ENCODE measurements around the gene SASS6. TPM values are rescaled to one million over a fixed set of nuclear protein-coding genes. Genes with fewer than 3 reads are reported as not detected.
"Not testable (repeated sequence)": the region's sequence is repeated elsewhere in the genome, so short reads cannot be mapped to it uniquely, and the experiment has no call there.

The SASS6 gene
- total RNA-seq, 1 donor from 2014 or later = 3.4 TPM

DNA sequence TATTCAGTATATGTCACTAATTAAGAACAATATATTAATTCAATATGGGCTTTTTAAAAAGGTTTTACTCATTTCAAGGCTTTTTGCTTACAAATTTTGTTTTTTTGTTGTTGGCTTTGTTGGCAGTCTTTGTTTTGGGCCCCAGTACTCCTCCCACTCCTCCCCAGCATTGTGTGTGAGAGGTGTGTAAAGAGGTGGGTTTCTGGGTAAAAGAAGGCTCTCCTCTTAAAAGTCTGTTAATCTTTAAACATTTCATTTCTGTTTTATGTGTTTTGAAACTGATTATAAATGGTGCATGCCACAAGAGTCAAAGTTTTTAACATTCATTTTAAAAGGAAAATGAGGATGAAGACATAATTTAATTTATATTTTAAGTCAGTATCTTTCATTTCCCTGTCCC is 79.6 kb downstream of the SASS6 start:
- intact Hi-C loops (cut with DNase I) = no loop called here

GRCh38 chr1:100051893-100052292 is 80.8 kb downstream of the SASS6 start:
- Histone ChIP-seq H3K4me3 (no peak overlapping the region), H3K9me3 (no peaks in the 10 kb centered on the region), H3K36me3 (no peaks in the 10 kb centered on the region), H3K27me3 (no peaks in the 10 kb centered on the region), H3K27ac (no peak overlapping the region), H3K4me1 (peaks cover 6% of the 10 kb centered on the region)
- TF ChIP-seq POLR2A (IDR thresholded peaks at IDR 0.05) (no peak), CTCF (IDR thresholded peaks at IDR 0.05) (no peak), POLR2AphosphoS5 (IDR thresholded peaks at IDR 0.05; ENCODE audit: insufficient read depth in 1 of 2, low read depth in 1 of 2) (no peak)
- DNase-seq (ENCODE audit: extremely low spot score in 2 of 2) = no peak
- intact Hi-C loops (cut with DNase I) = no loop called here

More for the DNA sequence above, 79.6 kb downstream of the SASS6 start:
- H3K27me3 ChIP-seq = no peaks in the 10 kb centered on the region
- H3K4me1 ChIP-seq = no peaks in the 10 kb centered on the region
- H3K27ac ChIP-seq = no peak overlapping the region
- no peaks in the 10 kb centered on the region for H3K9me3 ChIP-seq
- H3K4me3 ChIP-seq = no peak overlapping the region
- peaks cover 0 to 6% of the 10 kb centered on the region in 2 donors for H3K36me3 ChIP-seq
- TF ChIP-seq POLR2AphosphoS5 (IDR thresholded peaks at IDR 0.05; ENCODE audit: insufficient read depth in 1 of 2, low read depth in 1 of 2) (no peak), POLR2A (IDR thresholded peaks at IDR 0.05) (no peak), CTCF (IDR thresholded peaks at IDR 0.05) (no peak)
- DNase-seq (ENCODE audit: extremely low spot score in 2 of 2) = no peak

DNA sequence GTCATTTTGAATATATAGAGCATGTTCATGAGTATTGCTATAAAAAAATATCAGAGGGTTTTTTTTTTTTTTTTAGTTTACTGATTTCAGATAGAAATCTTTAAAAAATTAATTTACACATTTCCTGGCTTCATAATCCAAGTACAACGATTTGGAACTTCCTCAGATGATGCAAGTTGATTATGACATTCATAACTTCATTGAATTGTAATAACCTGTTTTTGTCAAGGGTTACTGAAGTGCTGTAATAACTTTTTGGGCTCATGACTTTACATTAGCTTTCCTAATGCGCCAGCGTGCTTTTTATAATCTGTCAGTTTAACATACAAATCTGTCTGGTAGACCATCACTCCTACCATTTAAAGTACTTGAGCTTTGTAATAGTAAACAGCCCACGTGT is 81.3 kb downstream of the SASS6 start:
- Histone ChIP-seq H3K36me3 (no peaks in the 10 kb centered on the region), H3K27ac (no peak overlapping the region), H3K27me3 (no peaks in the 10 kb centered on the region), H3K9me3 (no peaks in the 10 kb centered on the region), H3K4me3 (no peak overlapping the region), H3K4me1 (peaks cover 11% of the 10 kb centered on the region)
- no peak for DNase-seq (ENCODE audit: extremely low spot score in 2 of 2)
- no peak for TF ChIP-seq CTCF (IDR thresholded peaks at IDR 0.05)
- TF ChIP-seq POLR2A (IDR thresholded peaks at IDR 0.05) = no peak
- TF ChIP-seq POLR2AphosphoS5 (IDR thresholded peaks at IDR 0.05; ENCODE audit: insufficient read depth in 1 of 2, low read depth in 1 of 2) = no peak
- intact Hi-C loops (cut with DNase I) = no loop called here

DNA sequence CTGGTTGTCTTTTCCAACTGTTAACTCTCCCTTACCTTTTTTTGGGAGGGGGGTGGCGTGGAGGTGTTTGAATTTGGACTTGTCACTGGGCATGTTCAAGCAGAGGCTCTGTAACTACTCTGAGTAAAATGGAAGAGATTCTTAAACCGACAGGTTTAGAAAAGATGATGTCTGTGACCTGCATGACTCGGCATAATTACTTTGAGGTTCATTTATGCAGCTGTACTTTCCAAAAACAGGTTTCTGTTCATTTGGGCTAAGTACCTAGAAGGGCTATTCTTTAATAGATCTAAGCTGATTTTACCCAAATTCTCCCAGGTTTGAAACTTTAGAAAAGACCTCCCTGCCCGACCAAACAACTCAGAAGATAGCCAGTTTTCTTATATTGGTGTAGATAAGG is 82.6 kb downstream of the SASS6 start:
- TF ChIP-seq POLR2A (IDR thresholded peaks at IDR 0.05) (no peak), POLR2AphosphoS5 (IDR thresholded peaks at IDR 0.05; ENCODE audit: insufficient read depth in 1 of 2, low read depth in 1 of 2) (no peak)
- no peak for DNase-seq (ENCODE audit: extremely low spot score in 2 of 2)
- intact Hi-C loops (cut with DNase I) = no loop called here
- Histone ChIP-seq H3K4me1 (peaks cover 13% of the 10 kb centered on the region), H3K36me3 (no peaks in the 10 kb centered on the region), H3K4me3 (no peak overlapping the region), H3K27me3 (no peaks in the 10 kb centered on the region), H3K9me3 (no peaks in the 10 kb centered on the region), H3K27ac (no peak overlapping the region)

GRCh38 chr1:100047235-100047708 is 85.5 kb downstream of the SASS6 start:
- H3K9me3 ChIP-seq; H3K36me3 ChIP-seq; H3K4me3 ChIP-seq; DNase-seq (ENCODE audit: extremely low spot score in 2 of 2); H3K27me3 ChIP-seq; H3K27ac ChIP-seq; intact Hi-C loops (cut with DNase I): not testable (repeated sequence)
- peaks cover 20% of the 10 kb centered on the region for H3K4me1 ChIP-seq

DNA sequence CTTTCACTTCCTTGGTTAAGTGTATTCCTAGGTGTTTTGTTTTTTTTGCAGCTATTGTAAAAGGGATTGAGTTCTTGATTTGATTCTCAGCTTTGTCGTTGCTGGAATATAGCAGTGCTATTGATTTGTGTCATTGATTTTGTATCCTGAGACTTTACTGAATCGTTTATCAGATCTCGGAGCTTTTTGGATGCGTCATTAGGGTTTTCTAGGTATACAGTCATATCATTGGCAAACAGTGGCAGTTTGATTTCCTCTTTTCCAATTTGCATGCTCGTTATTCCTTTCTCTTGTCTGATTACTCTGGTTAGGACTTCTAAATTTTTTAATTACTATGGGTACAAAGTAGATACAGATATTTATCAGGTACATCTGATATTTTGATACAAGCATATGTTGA is 87.5 kb downstream of the SASS6 start:
- Histone ChIP-seq H3K9me3 (no peaks in the 10 kb centered on the region), H3K4me3 (no peak overlapping the region), H3K36me3 (no peaks in the 10 kb centered on the region), H3K27ac (no peak overlapping the region), H3K4me1 (peaks cover 25% of the 10 kb centered on the region), H3K27me3 (no peaks in the 10 kb centered on the region)
- intact Hi-C loops (cut with DNase I) = no loop called here
- no peak for DNase-seq (ENCODE audit: extremely low spot score in 2 of 2)
- no peak for TF ChIP-seq POLR2A (IDR thresholded peaks at IDR 0.05)
- no peak for TF ChIP-seq POLR2AphosphoS5 (IDR thresholded peaks at IDR 0.05; ENCODE audit: insufficient read depth in 1 of 2, low read depth in 1 of 2)
- no peak for TF ChIP-seq CTCF (IDR thresholded peaks at IDR 0.05)
